Measurements from ENCODE around the gene IQSEC1.

Gene IQSEC1

DNA sequence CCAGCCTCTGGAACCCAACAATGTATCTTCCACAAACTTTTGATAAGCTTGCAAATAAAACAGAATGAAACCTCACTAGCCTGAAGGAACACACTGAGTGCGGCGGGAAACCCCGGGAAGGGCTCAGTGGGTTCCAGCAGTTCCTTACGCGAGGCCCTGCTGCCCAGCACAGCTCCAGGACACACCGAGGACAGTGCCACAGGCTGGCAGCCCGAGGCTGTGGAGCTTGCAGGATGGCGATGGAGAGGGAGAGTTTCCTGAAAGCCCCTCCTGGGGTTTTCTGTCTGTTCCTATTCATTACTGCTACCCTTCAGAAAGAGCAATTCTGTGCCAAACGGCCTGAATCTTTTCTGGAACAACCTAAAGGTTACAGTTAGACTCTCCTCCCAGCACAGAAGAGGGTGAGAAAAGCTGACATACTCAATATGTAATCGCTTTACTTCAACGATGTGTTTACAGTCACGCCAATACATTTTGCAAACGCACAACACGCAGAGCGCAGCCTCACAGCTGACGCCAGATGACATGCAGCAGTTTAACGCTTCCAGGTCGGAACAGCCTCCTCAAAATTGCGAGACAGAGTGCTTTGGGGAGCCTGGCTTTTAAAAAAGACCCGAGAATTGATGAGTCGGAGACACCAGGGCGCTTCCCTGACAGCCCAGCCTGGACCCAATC is 174.8 kb downstream of the IQSEC1 start:
- no peak overlapping the region for H3K4me3 ChIP-seq (ENCODE audit: low read depth, low read length)
- DNase-seq (ENCODE audit: low read depth, low spot score): no peak
- in situ Hi-C loops (cut with HindIII; ENCODE audit: low sequenced_read_pairs): no loop called here
- TF ChIP-seq, protein P1, sequence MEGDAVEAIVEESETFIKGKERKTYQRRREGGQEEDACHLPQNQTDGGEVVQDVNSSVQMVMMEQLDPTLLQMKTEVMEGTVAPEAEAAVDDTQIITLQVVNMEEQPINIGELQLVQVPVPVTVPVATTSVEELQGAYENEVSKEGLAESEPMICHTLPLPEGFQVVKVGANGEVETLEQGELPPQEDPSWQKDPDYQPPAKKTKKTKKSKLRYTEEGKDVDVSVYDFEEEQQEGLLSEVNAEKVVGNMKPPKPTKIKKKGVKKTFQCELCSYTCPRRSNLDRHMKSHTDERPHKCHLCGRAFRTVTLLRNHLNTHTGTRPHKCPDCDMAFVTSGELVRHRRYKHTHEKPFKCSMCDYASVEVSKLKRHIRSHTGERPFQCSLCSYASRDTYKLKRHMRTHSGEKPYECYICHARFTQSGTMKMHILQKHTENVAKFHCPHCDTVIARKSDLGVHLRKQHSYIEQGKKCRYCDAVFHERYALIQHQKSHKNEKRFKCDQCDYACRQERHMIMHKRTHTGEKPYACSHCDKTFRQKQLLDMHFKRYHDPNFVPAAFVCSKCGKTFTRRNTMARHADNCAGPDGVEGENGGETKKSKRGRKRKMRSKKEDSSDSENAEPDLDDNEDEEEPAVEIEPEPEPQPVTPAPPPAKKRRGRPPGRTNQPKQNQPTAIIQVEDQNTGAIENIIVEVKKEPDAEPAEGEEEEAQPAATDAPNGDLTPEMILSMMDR (IDR thresholded peaks at IDR 0.05; ENCODE audit: low read depth, low read length): no peak

DNA sequence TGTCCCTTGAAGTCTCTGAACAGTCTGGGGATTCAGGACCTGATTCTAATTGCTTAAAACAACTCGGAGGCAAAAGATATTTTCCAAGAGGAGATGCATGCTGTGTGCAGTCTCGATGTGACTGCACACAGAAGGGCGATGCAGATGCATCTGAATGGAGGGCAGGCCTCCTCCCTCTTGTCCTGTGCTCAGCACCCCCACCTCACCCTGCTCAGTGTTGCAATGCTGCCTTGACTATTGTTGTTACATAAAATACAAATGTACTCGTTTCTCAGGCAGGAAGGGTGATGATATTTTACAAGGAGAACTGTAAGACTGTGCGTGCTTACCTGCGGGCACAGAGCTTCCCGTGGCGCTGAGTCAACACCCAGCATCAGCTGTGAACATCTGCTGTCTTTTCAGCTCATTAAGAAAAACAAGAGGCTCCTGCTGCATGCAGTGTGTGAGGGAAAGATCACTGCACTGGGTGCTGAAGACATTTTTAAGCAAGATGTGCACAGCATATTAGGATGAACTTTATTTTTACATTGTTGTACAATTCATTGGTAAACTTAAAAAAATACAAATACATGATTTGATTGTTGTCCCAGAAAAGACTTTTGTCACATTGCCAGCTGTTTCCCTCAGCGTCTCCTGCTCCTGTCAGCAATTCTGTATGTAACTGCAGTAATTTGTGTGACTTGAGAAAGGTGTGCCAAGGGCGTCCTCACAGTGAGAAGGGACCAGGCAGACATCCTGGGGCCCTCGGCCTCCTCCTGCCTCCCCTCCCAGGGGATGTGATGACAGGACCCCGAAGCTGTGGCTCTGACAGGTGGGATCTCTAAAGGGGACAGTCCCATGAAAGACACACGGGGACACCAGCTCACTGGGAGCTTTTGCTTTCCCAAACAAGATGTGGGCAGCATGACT is 175.6 kb downstream of the IQSEC1 start:
- H3K4me3 ChIP-seq (ENCODE audit: low read depth, low read length): no peak overlapping the region
- DNase-seq (ENCODE audit: low read depth, low spot score): peak; percentile 14
- in situ Hi-C loops (cut with HindIII; ENCODE audit: low sequenced_read_pairs): no loop called here
- TF ChIP-seq, protein P1 (IDR thresholded peaks at IDR 0.05; ENCODE audit: low read depth, low read length): no peak

DNA sequence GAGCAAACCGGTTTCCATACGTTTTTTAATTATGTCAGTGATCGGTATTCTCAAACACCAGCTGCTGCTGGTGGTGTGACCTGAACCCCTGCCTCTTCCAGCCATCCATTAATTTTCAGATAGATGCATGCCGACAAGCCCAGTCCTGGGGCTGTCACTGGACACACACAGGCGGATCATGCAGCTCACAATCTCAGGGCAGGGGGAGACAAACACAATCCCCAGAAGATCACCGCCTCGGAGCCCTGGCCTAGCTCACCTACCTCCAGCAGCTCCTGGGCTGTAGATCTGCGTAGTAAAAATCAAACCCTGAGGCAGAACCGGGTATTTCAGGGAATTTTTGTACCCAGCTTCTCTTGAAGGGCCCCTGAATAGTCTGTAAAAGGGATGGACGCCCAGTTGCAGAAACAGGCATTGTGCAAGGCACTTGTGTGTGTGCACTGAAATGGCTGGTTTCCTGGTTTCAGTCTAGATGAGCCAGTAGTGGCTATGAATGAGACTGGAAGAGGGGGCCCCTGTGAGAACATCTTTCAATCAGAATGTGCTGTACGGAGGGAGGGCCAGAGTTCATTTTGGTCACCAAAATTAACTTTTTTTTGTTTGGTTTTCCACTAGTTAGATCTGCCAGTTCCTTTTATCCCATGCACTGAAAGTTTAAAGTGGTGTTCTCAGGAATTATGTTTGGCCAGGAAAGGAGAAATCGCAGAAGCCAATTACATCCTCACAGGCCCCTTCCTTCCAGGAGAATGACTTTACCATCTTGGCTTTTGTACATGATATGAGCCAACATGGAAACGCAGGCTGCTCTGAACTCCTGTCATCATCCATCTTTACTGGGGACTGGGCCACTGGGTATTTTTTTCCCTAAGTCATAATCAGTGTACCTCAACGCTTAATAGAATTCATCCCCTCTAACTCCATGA is 176.9 kb downstream of the IQSEC1 start:
- in situ Hi-C loops (cut with HindIII; ENCODE audit: low sequenced_read_pairs): no loop called here
- H3K4me3 ChIP-seq (ENCODE audit: low read depth, low read length): no peak overlapping the region
- no peak for DNase-seq (ENCODE audit: low read depth, low spot score)
- TF ChIP-seq, protein P1 (IDR thresholded peaks at IDR 0.05; ENCODE audit: low read depth, low read length): no peak

DNA sequence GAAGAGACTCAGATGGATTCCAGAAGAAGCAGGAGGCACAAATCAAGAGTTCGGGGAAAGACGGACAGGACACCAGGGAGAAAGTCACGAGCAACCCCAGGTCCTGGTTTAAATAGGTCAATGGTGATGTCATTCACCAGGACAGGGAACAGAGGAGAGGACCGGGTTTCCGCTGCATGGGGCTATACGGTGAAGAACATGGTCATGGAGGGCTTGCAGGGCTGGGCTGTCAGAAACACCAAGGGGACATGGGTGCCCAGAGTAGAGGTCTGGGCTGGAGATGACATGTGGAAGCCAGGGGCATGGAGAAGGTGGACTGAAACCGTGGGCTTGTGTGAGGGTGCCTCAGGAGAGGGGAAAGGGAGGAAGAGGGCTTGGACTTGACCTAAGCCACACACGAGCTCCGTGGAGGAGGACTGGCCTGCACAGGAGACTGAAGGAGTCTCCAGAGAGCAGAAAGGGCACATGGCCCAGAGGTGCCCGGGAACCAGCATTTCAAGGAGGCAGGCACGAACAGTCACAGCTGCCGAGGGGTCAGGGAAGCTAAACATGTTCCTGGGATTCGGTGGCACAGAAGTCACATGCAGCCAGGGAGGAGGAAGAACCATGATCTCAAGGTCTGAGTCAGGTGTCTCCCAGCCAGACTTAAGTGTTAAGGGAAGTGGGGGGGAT is 177.7 kb downstream of the IQSEC1 start:
- no peak overlapping the region for H3K4me3 ChIP-seq (ENCODE audit: low read depth, low read length)
- DNase-seq (ENCODE audit: low read depth, low spot score): no peak
- TF ChIP-seq, protein P1 (IDR thresholded peaks at IDR 0.05; ENCODE audit: low read depth, low read length): no peak
- in situ Hi-C loops (cut with HindIII; ENCODE audit: low sequenced_read_pairs): no loop called here

DNA sequence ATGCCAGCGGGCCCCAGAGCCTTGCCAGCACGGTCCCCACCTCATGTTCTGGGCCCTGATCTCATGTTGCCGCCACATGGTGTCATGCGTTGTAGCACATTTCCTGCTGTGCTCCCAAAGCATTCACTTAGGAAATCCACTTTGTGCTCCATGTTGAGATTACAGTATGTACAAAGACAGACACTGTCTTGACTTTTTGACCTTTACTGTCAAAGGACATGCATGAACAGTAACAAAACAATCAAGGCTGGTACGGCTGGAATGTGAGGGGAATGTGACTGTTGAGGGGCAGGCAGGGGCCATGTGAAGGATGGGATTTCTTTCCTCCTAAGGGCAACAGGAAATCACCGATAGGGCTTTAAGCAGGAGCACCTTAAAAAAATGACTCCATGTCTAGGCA is 178.6 kb downstream of the IQSEC1 start:
- in situ Hi-C loops (cut with HindIII; ENCODE audit: low sequenced_read_pairs): no loop called here
- DNase-seq (ENCODE audit: low read depth, low spot score): no peak
- no peak overlapping the region for H3K4me3 ChIP-seq (ENCODE audit: low read depth, low read length)
- TF ChIP-seq, protein P1 (IDR thresholded peaks at IDR 0.05; ENCODE audit: low read depth, low read length): no peak

DNA sequence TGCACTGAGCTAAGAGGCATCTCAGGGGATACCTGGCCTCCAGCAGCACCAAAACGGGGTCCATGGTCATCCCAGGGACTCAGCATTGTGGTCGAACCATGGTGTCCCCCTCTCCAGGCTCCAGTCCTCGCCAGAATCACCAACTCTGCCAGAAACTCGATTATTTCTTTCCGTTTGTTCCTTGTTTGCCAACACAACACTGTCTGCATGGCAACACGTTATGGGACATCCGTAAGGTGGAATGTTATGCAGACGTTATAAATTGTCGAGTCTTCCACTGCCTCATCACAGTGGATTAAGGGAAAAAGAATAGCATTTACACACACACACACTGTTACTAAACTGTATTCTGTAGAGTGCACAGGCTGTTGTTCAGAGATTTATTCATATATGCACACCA is 179.4 kb downstream of the IQSEC1 start:
- no peak overlapping the region for H3K4me3 ChIP-seq (ENCODE audit: low read depth, low read length)
- no peak for DNase-seq (ENCODE audit: low read depth, low spot score)
- in situ Hi-C loops (cut with HindIII; ENCODE audit: low sequenced_read_pairs): no loop called here
- TF ChIP-seq, protein P1 (IDR thresholded peaks at IDR 0.05; ENCODE audit: low read depth, low read length): no peak

All from astrocyte of the spinal cord (primary cell).